HCT116 (cell line): Measurements from ENCODE around the gene GRK1. TPM values are rescaled to one million over a fixed set of nuclear protein-coding genes. Genes with fewer than 3 reads are reported as not detected.

Source experiments
- ATAC-seq: fragments of 200-7000 bp; cut with Tn5 transposase; 2 replicates; pipeline ENCODE4 v1.9.1; 2020; ENCODE audit warnings: mild to moderate bottlenecking, moderate library complexity
- BruUV-seq: library from RNA; stranded (reverse); fragments of 400-500 nt; replicated peaks from 2 replicates; lab custom pipeline; 2021; lab: Mats Ljungman, UMichigan
- CTCF ChIA-PET: fragments of 300-600 bp; sonication (Branson Sonifier 250); formaldehyde crosslinking; loops from one replicate; lab custom pipeline; 2021; ENCODE audit warnings: antibody characterized with exemption; lab: Charles Lee
- POLR2A ChIA-PET: fragments of 300-600, 350-600 bp; sonication (Branson Sonifier 250); formaldehyde crosslinking; loops from one replicate; lab custom pipeline; 2021; ENCODE audit warnings: antibody characterized with exemption; lab: Charles Lee
- RAD21 ChIA-PET, 2 experiments: fragments of 300-600 bp; sonication (Branson Sonifier 250); formaldehyde crosslinking; loops; one replicate each; lab custom pipeline; 2023; ENCODE audit warnings: low total read pairs in 2 of 2; ENCODE audit not compliant: uncharacterized antibody in 2 of 2, unreplicated experiment in 2 of 2, low non-redundant PET in 1 of 2; lab: Charles Lee
- DNase-seq: peaks from one replicate; pipeline ENCODE4 v3.0.0-alpha.2; 2010; ENCODE audit warnings: low read depth, low spot score
- H2AFZ ChIP-seq: fragments of 200-600 bp; shearing (Covaris generic), sonication (generic); 2 replicates; pipeline ENCODE4 v1.6.1; 2017; ENCODE audit warnings: low read depth, mixed run types, mixed read lengths, antibody characterized with exemption, low read length; ENCODE audit not compliant: poor library complexity, severe bottlenecking
- H3K27ac ChIP-seq: 2 replicates; pipeline ENCODE4 v1.5.1; 2012; ENCODE audit warnings: low read depth, low read length
- H3K27me3 ChIP-seq: fragments of 200-600 bp; sonication (generic); 2 replicates; pipeline ENCODE4 v1.6.1; 2016; ENCODE audit warnings: mixed run types, low read length, mixed read lengths; ENCODE audit not compliant: insufficient read depth
- H3K36me3 ChIP-seq, 2 experiments: fragments of 200-500 bp in 1 of 2; fragments of 200-600 bp in 1 of 2; sonication (Bioruptor generic) in 1 of 2; sonication (generic) in 1 of 2; 2 replicates each; pipeline versions ENCODE4 v1.5.1 to v1.6.1; 2014 to 2016; ENCODE audit warnings: low read length in 2 of 2, inconsistent platforms in 1 of 2, mixed read lengths in 1 of 2, mixed run types in 1 of 2; ENCODE audit not compliant: insufficient read depth in 2 of 2, control insufficient read depth in 1 of 2
- H3K4me1 ChIP-seq, 2 experiments: fragments of 200-600 bp in 1 of 2; sonication (generic) in 1 of 2; 2 replicates each; pipeline versions ENCODE4 v1.5.1 to v1.6.1; 2012 to 2017; ENCODE audit warnings: low read length in 2 of 2, inconsistent platforms in 1 of 2, mild to moderate bottlenecking in 1 of 2, mixed read lengths in 1 of 2, mixed run types in 1 of 2, moderate library complexity in 1 of 2; ENCODE audit not compliant: insufficient read depth in 2 of 2, control insufficient read depth in 1 of 2
- H3K4me2 ChIP-seq: fragments of 200-600 bp; sonication (generic); 2 replicates; pipeline ENCODE4 v1.6.1; 2017; ENCODE audit warnings: mixed run types, low read length, mixed read lengths
- H3K4me3 ChIP-seq, 2 experiments: fragments of 200-600 bp in 1 of 2; sonication (generic) in 1 of 2; replicated peaks in 1 of 2; 2 replicates each; pipeline ENCODE4 v1.5.1; 2011 to 2016; ENCODE audit warnings: low read length in 2 of 2, control low read depth in 1 of 2, low read depth in 1 of 2, mild to moderate bottlenecking in 1 of 2, mixed read lengths in 1 of 2, mixed run types in 1 of 2
- H3K79me2 ChIP-seq: fragments of 200-600 bp; sonication (generic); 2 replicates; pipeline ENCODE4 v1.6.1; 2017; ENCODE audit warnings: mild to moderate bottlenecking, mixed run types, low read length, moderate library complexity, mixed read lengths; ENCODE audit not compliant: insufficient read depth
- H3K9ac ChIP-seq: fragments of 200-600 bp; sonication (generic); 2 replicates; pipeline ENCODE4 v1.6.1; 2016; ENCODE audit warnings: low read length, mixed read lengths
- H3K9me2 ChIP-seq: fragments of 200-600 bp; sonication (generic), shearing (Covaris generic); 2 replicates; pipeline ENCODE4 v1.6.1; 2017; ENCODE audit warnings: mixed run types, mild to moderate bottlenecking, moderate library complexity; ENCODE audit not compliant: insufficient read depth
- H3K9me3 ChIP-seq, 2 experiments: fragments of 200-500 bp in 1 of 2; fragments of 200-600 bp in 1 of 2; sonication (Bioruptor generic) in 1 of 2; sonication (generic) in 1 of 2; 2 replicates each; pipeline ENCODE4 v1.6.1; 2014 to 2017; ENCODE audit warnings: low read length in 2 of 2, mixed read lengths in 2 of 2, inconsistent platforms in 1 of 2, low read depth in 1 of 2, mild to moderate bottlenecking in 1 of 2, mixed run types in 1 of 2, moderate library complexity in 1 of 2; ENCODE audit not compliant: control insufficient read depth in 1 of 2, insufficient read depth in 1 of 2
- H4K20me1 ChIP-seq: fragments of 200-600 bp; sonication (generic), shearing (Covaris generic); 2 replicates; pipeline ENCODE4 v1.6.1; 2017; ENCODE audit warnings: mixed run types, mild to moderate bottlenecking, moderate library complexity; ENCODE audit not compliant: insufficient read depth
- EGR1 ChIP-seq: IDR thresholded peaks from 2 replicates; pipeline ENCODE4 v1.6.1; 2012; ENCODE audit warnings: low read depth
- ELF1 ChIP-seq: IDR thresholded peaks from 2 replicates; pipeline ENCODE4 v1.6.1; 2012; ENCODE audit warnings: low read depth, borderline replicate concordance
- EZH2 ChIP-seq: fragments of 200-600 bp; sonication (generic); IDR thresholded peaks from 2 replicates; pipeline ENCODE4 v1.6.1; 2017; ENCODE audit warnings: antibody characterized with exemption, mixed run types
- EZH2phosphoT487 ChIP-seq: fragments of 200-600 bp; IDR thresholded peaks from 2 replicates; pipeline ENCODE4 v1.6.1; 2018; ENCODE audit warnings: antibody characterized with exemption, borderline replicate concordance
- FOSL1 ChIP-seq: IDR thresholded peaks from 2 replicates; pipeline ENCODE4 v1.6.1; 2012; ENCODE audit warnings: low read depth
- JUND ChIP-seq: IDR thresholded peaks from 2 replicates; pipeline ENCODE4 v1.6.1; 2012
- POLR2AphosphoS5 ChIP-seq: IDR thresholded peaks from 2 replicates; pipeline ENCODE4 v1.6.1; 2011; ENCODE audit warnings: mild to moderate bottlenecking, low read depth, low read length, moderate library complexity
- SIN3A ChIP-seq: IDR thresholded peaks from 2 replicates; pipeline ENCODE4 v1.6.1; 2012; ENCODE audit warnings: low read depth
- SP1 ChIP-seq: IDR thresholded peaks from 2 replicates; pipeline ENCODE4 v1.6.1; 2012; ENCODE audit warnings: low read depth
- SRF ChIP-seq: IDR thresholded peaks from 2 replicates; pipeline ENCODE4 v1.6.1; 2012; ENCODE audit warnings: low read depth
- TCF7L2 ChIP-seq: IDR thresholded peaks from 2 replicates; pipeline ENCODE4 v1.7.0; 2011; ENCODE audit warnings: borderline replicate concordance, inconsistent platforms; ENCODE audit not compliant: insufficient read depth, insufficient read length; ENCODE audit errors: extremely low read depth
- YY1 ChIP-seq: IDR thresholded peaks from 2 replicates; pipeline ENCODE4 v1.6.1; 2011; ENCODE audit warnings: low read length, low read depth, moderate library complexity, mild to moderate bottlenecking; ENCODE audit not compliant: insufficient replicate concordance; ENCODE audit errors: extremely low read depth
- ZNF274 ChIP-seq: fragments of 200-500 bp; sonication (Bioruptor generic); IDR thresholded peaks from 2 replicates; pipeline ENCODE4 v1.6.1; 2014; ENCODE audit warnings: mild to moderate bottlenecking, low read depth, low read length, inconsistent platforms
- intact Hi-C: fragments of 100-400 bp; cut with micrococcal nuclease; formaldehyde crosslinking; loops from 2 replicates; pipeline ENCODE4 v1.10.0; 2022
- total RNA-seq: library from RNA; stranded (reverse); gene quantifications from one replicate; pipeline ENCODE4 v1.2.1, GENCODE V29; 2021; ENCODE audit not compliant: unreplicated experiment
- TF ChIP-seq, protein P1 (sequence below): IDR thresholded peaks from 2 replicates; pipeline ENCODE4 v1.6.1; 2012
- TF ChIP-seq, protein P2 (sequence below): IDR thresholded peaks from 2 replicates; pipeline ENCODE4 v1.6.1; 2012

The GRK1 gene
- total RNA-seq, 1 experiment from 2014 or later, result not detected

GRCh38 chr13:113735194-113735593 lies 68.2 kb downstream of the GRK1 start (continued):
- TF ChIP-seq, protein P1, sequence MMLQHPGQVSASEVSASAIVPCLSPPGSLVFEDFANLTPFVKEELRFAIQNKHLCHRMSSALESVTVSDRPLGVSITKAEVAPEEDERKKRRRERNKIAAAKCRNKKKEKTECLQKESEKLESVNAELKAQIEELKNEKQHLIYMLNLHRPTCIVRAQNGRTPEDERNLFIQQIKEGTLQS, result no peak
- no peak for TF ChIP-seq TCF7L2
- TF ChIP-seq SP1, result no peak
- TF ChIP-seq JUND, result no peak
- TF ChIP-seq EZH2phosphoT487, result no peak
- TF ChIP-seq EZH2, result no peak
- TF ChIP-seq EGR1, result no peak
- TF ChIP-seq FOSL1, result no peak
- TF ChIP-seq SRF, result no peak
- TF ChIP-seq ZNF274, result no peak
- TF ChIP-seq ELF1, result no peak
- TF ChIP-seq, all 23 proteins: peak for 0

- H4K20me1 ChIP-seq, result no peaks in the 10 kb centered on the region
- no peak overlapping the region for H3K27ac ChIP-seq
- TF ChIP-seq JUND (no peak), SP1 (no peak), YY1 (no peak), EZH2 (no peak), POLR2AphosphoS5 (no peak), SIN3A (no peak)
- TF ChIP-seq, protein P2, sequence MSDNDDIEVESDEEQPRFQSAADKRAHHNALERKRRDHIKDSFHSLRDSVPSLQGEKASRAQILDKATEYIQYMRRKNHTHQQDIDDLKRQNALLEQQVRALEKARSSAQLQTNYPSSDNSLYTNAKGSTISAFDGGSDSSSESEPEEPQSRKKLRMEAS, result no peak
- no peak overlapping the region for H3K4me3 ChIP-seq
- no peak overlapping the region for H3K9ac ChIP-seq
- no peak for DNase-seq
- H3K27me3 ChIP-seq, result no peaks in the 10 kb centered on the region
- no TSS peak for BruUV-seq
- intact Hi-C loops, result no loop called here
- POLR2A ChIA-PET, result no interaction called here
- RAD21 ChIA-PET, result no interaction called here
- H3K9me3 ChIP-seq, result peaks cover 0 to 5% of the 10 kb centered on the region in 2 experiments; a peak in 2 of 4 replicates
- CTCF ChIA-PET, result no interaction called here
- no peak for ATAC-seq
- H3K4me1 ChIP-seq, result no peaks in the 10 kb centered on the region
- H2AFZ ChIP-seq, result no peak overlapping the region
- H3K36me3 ChIP-seq, result no peaks in the 10 kb centered on the region
- no peaks in the 10 kb centered on the region for H3K79me2 ChIP-seq
- H3K4me2 ChIP-seq, result no peak overlapping the region
- no peaks in the 10 kb centered on the region for H3K9me2 ChIP-seq
These were observed 68.7 kb downstream of the GRK1 start for GRCh38 chr13:113735750-113736149.
